Caco-2 (cell line): Measurements from ENCODE around the gene PPP4R3B. TPM values are rescaled to one million over a fixed set of nuclear protein-coding genes. Genes with fewer than 3 reads are reported as not detected.

Experiments
- BruUV-seq: library from RNA; stranded (reverse); fragments of 400-500 nt; replicated peaks from 2 replicates; lab custom pipeline; 2021; lab: Mats Ljungman, UMichigan
- CTCF ChIA-PET: fragments of 300-600 bp; sonication (Branson Sonifier 250); formaldehyde crosslinking; loops from one replicate; lab custom pipeline; 2022; ENCODE audit warnings: antibody characterized with exemption; lab: Charles Lee
- POLR2A ChIA-PET: fragments of 300-600 bp; sonication (Branson Sonifier 250); formaldehyde crosslinking; loops from one replicate; lab custom pipeline; 2022; ENCODE audit warnings: antibody characterized with exemption; lab: Charles Lee
- DNase-seq, 2 experiments: peaks; one replicate each; pipeline versions ENCODE4 v3.0.0 to v3.0.0-alpha.2; 2020 to 2022
- H3K27me3 ChIP-seq: replicated peaks from 2 replicates; pipeline ENCODE4 v1.6.0; 2011; ENCODE audit warnings: low read length; ENCODE audit not compliant: control insufficient read depth, insufficient read depth
- H3K36me3 ChIP-seq: 2 replicates; pipeline ENCODE4 v1.5.1; 2011; ENCODE audit warnings: low read length; ENCODE audit not compliant: control insufficient read depth, insufficient read depth
- H3K4me1 ChIP-seq: fragments of 250-450 bp; sonication (Bioruptor Pico); 2 replicates; pipeline ENCODE4 v1.5.1; 2020; ENCODE audit warnings: mild to moderate bottlenecking
- H3K4me3 ChIP-seq: 2 replicates; pipeline ENCODE4 v1.5.1; 2011; ENCODE audit warnings: low read depth, mild to moderate bottlenecking, control low read depth, low read length
- H3K9me3 ChIP-seq: fragments of 250-450 bp; sonication (Bioruptor Pico); 2 replicates; pipeline ENCODE4 v1.5.1; 2020; ENCODE audit warnings: mild to moderate bottlenecking, moderate library complexity
- H3K27ac Mint-ChIP-seq: one replicate; pipeline ENCODE4 v1.8.0; 2022; ENCODE audit warnings: mixed read lengths; ENCODE audit not compliant: unreplicated experiment
- H3K27me3 Mint-ChIP-seq: one replicate; pipeline ENCODE4 v1.8.0; 2022; ENCODE audit warnings: mixed read lengths; ENCODE audit not compliant: insufficient read depth, unreplicated experiment
- H3K36me3 Mint-ChIP-seq: one replicate; pipeline ENCODE4 v1.8.0; 2022; ENCODE audit warnings: mild to moderate bottlenecking, mixed read lengths; ENCODE audit not compliant: insufficient read depth, unreplicated experiment
- H3K4me1 Mint-ChIP-seq: one replicate; pipeline ENCODE4 v1.8.0; 2022; ENCODE audit warnings: low read depth, mixed read lengths; ENCODE audit not compliant: unreplicated experiment
- H3K4me3 Mint-ChIP-seq: one replicate; pipeline ENCODE4 v1.8.0; 2022; ENCODE audit warnings: mild to moderate bottlenecking, moderate library complexity, mixed read lengths; ENCODE audit not compliant: unreplicated experiment
- H3K9me3 Mint-ChIP-seq: one replicate; pipeline ENCODE4 v1.8.0; 2022; ENCODE audit warnings: mixed read lengths; ENCODE audit not compliant: unreplicated experiment
- intact Hi-C: fragments of 100-400 bp; cut with micrococcal nuclease; formaldehyde crosslinking; loops from one replicate; pipeline ENCODE4 v1.10.0; 2022; ENCODE audit not compliant: unreplicated experiment
- total RNA-seq: library from RNA; stranded (reverse); gene quantifications from 2 replicates; pipeline ENCODE4 v1.2.3, GENCODE V29; 2022
- TF ChIP-seq, protein P1 (sequence below), 2 experiments: fragments of 200-600 bp in 1 of 2; IDR thresholded peaks; 1 replicate in 1 of 2; 2 replicates in 1 of 2; pipeline versions ENCODE4 v1.5.1 to v1.8.0; 2011 to 2022; ENCODE audit warnings: antibody characterized with exemption in 1 of 2, control low read depth in 1 of 2, inconsistent platforms in 1 of 2, low read depth in 1 of 2, low read length in 1 of 2, mild to moderate bottlenecking in 1 of 2, moderate library complexity in 1 of 2; ENCODE audit not compliant: insufficient read depth in 1 of 2, severe bottlenecking in 1 of 2, unreplicated experiment in 1 of 2

Gene PPP4R3B
- total RNA-seq, 1 experiment from 2014 or later, result 54.7 TPM

- no peaks in the 10 kb centered on the region for H3K9me3 ChIP-seq
- H3K4me3 ChIP-seq, result no peak overlapping the region
- no TSS peak for BruUV-seq
- Mint-ChIP-seq H3K36me3 (no peaks in the 10 kb centered on the region), H3K27me3 (no peaks in the 10 kb centered on the region), H3K27ac (no peak overlapping the region), H3K9me3 (no peaks in the 10 kb centered on the region), H3K4me3 (no peak overlapping the region), H3K4me1 (no peaks in the 10 kb centered on the region)
- CTCF ChIA-PET, result no interaction called here
- H3K4me1 ChIP-seq, result no peaks in the 10 kb centered on the region
- intact Hi-C loops, result no loop called here
- no peaks in the 10 kb centered on the region for H3K27me3 ChIP-seq
- POLR2A ChIA-PET, result no interaction called here
- H3K36me3 ChIP-seq, result no peaks in the 10 kb centered on the region
- DNase-seq, result no peak
- TF ChIP-seq, protein P1, sequence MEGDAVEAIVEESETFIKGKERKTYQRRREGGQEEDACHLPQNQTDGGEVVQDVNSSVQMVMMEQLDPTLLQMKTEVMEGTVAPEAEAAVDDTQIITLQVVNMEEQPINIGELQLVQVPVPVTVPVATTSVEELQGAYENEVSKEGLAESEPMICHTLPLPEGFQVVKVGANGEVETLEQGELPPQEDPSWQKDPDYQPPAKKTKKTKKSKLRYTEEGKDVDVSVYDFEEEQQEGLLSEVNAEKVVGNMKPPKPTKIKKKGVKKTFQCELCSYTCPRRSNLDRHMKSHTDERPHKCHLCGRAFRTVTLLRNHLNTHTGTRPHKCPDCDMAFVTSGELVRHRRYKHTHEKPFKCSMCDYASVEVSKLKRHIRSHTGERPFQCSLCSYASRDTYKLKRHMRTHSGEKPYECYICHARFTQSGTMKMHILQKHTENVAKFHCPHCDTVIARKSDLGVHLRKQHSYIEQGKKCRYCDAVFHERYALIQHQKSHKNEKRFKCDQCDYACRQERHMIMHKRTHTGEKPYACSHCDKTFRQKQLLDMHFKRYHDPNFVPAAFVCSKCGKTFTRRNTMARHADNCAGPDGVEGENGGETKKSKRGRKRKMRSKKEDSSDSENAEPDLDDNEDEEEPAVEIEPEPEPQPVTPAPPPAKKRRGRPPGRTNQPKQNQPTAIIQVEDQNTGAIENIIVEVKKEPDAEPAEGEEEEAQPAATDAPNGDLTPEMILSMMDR (IDR thresholded peaks at IDR 0.05; ENCODE audit: insufficient read depth in 1 of 2, low read depth in 1 of 2, low read length in 1 of 2, severe bottlenecking in 1 of 2, unreplicated experiment in 1 of 2), result no peak
Measured at GRCh38 chr2:55502590-55503141, 114.8 kb downstream of the PPP4R3B start.

- H3K4me3 ChIP-seq, result no peak overlapping the region
- Mint-ChIP-seq H3K4me1 (no peaks in the 10 kb centered on the region), H3K4me3 (no peak overlapping the region), H3K9me3 (no peaks in the 10 kb centered on the region), H3K27ac (no peak overlapping the region), H3K27me3 (no peaks in the 10 kb centered on the region), H3K36me3 (no peaks in the 10 kb centered on the region)
- no peaks in the 10 kb centered on the region for H3K9me3 ChIP-seq
- POLR2A ChIA-PET, result no interaction called here
- no peaks in the 10 kb centered on the region for H3K36me3 ChIP-seq
- intact Hi-C loops, result no loop called here
- no peaks in the 10 kb centered on the region for H3K4me1 ChIP-seq
- BruUV-seq, result no TSS peak
- DNase-seq, result no peak
- H3K27me3 ChIP-seq, result no peaks in the 10 kb centered on the region
- CTCF ChIA-PET, result no interaction called here
- TF ChIP-seq, protein P1 (IDR thresholded peaks at IDR 0.05; ENCODE audit: insufficient read depth in 1 of 2, low read depth in 1 of 2, low read length in 1 of 2, severe bottlenecking in 1 of 2, unreplicated experiment in 1 of 2), result no peak
Measured at GRCh38 chr2:55500025-55500424, 117.4 kb downstream of the PPP4R3B start.

- Mint-ChIP-seq H3K4me3 (no peak overlapping the region), H3K27me3 (no peaks in the 10 kb centered on the region), H3K4me1 (no peaks in the 10 kb centered on the region), H3K9me3 (no peaks in the 10 kb centered on the region), H3K36me3 (no peaks in the 10 kb centered on the region), H3K27ac (no peak overlapping the region)
- H3K4me3 ChIP-seq, result no peak overlapping the region
- ChIA-PET POLR2A (interaction anchor here (0.7 kb wide), 1 partner anchor 21 kb away, joined by 3 read pairs; the partner anchor contains the start of gene CFAP36), CTCF (no interaction called here)
- TF ChIP-seq, protein P1 (IDR thresholded peaks at IDR 0.05; ENCODE audit: insufficient read depth in 1 of 2, low read depth in 1 of 2, low read length in 1 of 2, severe bottlenecking in 1 of 2, unreplicated experiment in 1 of 2), result no peak
- H3K4me1 ChIP-seq, result no peaks in the 10 kb centered on the region
- BruUV-seq, result no TSS peak
- no peaks in the 10 kb centered on the region for H3K27me3 ChIP-seq
- no peaks in the 10 kb centered on the region for H3K36me3 ChIP-seq
- DNase-seq, result no peak
- H3K9me3 ChIP-seq, result no peaks in the 10 kb centered on the region
- intact Hi-C loops, result no loop called here
Measured at GRCh38 chr2:55498582-55498981, 118.8 kb downstream of the PPP4R3B start.

Other genes starting within 250 kb of the PPP4R3B start
- gene CCDC88A, start 197.8 kb downstream of the PPP4R3B start, total RNA-seq, result 6.4 and 7.7 TPM in 2 replicates
- 24.0 and 29.6 TPM in 2 replicates for gene CFAP36, start 97.9 kb downstream of the PPP4R3B start, total RNA-seq
- 85.2 and 93.7 TPM in 2 replicates for gene PNPT1, start 76.2 kb upstream of the PPP4R3B start, total RNA-seq